ENCODE results near the gene RPL35.
A peak's percentile ranks its signal among the peaks of the same experiment; 100 is the strongest.

The RPL35 gene

DNA sequence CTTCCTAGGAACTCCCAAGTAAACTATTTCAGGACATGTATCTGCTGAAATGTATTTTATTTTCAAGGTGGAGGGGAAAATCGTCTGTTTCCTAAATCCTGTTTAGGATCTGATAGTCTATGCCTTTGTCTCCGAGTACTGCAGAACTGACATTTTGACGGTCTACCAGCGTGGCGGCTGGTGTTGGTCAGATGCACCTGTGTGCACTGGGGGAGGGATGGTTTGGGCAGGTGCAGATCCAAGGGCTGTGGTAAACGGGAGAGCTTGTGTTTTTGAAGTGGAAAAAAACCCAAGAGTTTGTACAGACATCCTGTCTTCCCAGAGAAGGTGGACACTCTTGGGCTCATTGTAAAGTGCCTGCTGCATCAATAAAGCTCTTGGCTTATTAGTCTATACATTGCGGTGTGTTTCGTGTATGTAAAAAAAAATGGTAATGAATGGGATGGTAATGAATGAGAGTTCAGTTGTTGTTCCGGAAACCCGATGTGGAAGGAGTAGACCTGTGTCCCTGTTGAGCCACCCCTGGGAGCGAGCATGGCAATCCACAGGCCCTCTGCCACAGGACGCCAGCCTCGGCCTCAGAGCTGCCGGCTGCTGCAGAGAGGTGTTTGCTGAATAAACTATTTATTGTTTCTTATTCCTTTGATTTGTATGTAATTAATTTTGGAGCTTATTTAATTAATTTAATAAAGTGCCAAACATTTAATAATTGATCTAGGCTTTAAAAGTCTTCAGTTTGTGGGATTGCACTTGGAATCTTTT lies 15.4 kb upstream of the RPL35 start:
- DNase-seq (ENCODE audit: low read depth, low spot score), result no peak

- no peak for DNase-seq (ENCODE audit: low read depth, low spot score)
Measured at GRCh38 chr9:124875501-124875900, 13.7 kb upstream of the RPL35 start.

DNA sequence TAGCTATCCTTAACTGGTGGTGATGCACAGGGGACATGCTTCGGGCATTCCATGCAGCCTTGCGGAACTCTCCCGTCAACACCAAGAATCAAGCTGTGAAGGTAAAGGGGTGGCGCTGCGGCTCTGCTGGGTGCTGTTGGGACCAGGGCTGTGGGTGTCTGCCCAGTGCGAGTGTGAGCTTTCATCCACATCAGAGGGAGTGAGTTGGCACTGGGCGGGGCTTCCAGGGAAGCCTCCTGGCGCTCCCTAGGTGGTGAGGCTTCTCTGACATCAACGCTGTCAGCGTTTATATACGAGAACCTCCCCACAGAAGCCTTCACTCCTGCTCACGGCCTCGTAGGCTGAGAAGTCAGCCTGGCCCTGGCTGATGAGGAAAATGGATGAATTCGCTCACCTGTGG lies 11.9 kb upstream of the RPL35 start:
- DNase-seq (ENCODE audit: low read depth, low spot score), result no peak

DNA sequence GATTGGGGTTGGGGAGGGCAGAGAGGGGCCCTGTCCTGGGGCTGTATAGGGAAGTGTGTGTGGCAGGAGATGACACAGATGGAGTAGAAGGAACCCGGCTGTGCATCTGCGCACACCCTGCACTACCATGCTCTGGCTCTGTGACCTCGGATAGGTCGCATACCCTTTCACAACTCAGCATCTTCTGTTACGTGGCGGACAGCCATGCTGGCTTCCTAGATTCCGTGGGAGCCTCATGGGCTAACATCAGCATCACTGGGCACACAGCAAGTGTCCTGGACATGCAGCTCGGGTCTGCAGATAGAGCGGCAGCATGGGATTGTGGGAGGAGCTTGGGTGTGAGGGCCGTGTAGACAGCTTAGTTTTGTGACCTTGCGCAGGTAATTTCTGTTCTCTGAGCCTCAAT lies 9.4 kb upstream of the RPL35 start:
- no peak for DNase-seq (ENCODE audit: low read depth, low spot score)

DNA sequence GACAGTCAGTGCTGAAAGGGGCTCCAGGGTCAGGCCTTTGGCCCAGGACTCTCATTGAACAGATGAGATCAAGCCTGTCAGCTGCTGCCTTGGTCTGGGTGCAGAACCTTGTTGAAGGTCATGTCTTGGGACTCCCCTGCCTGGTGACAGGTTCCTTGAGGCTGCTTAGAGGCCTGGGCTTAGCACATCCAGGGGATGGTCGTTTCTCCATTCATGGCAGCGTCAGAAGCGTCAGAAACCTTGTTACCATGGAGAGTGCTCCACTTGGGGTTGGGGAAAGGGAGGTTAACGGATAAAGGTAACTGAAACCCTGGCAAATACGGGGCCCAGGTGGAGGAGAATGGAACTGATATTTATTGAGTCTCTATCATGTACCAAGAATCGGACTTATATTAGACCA lies 9.0 kb upstream of the RPL35 start:
- DNase-seq (ENCODE audit: low read depth, low spot score), result no peak

DNA sequence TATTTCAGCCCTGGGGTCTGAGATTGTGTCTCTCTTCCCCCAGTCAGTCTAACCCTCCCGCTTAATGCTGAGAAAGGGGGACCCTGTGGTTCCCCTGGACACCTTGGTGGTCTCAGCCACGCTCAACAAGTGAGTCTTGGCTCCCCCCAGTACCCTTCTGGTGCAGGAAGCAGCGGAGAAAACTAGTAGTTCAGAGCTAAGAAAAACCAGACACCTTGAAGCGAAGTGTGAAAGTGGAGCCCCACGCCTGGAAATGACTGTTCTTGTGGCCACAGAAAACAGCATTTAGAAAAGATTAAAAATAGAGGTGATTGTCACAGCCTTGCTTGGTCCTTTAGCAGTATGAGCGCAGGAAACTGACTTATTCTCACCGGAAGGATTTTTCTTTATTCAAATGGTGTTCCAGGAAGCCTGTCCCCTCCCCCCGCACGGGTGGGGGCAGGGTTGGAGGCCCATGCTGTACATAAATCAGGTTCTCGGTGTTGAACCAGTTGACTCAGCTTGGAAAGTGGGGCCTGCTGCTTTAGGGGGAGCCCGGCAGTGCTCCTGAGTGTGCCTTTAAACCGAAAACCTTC lies 8.3 kb upstream of the RPL35 start:
- no peak for DNase-seq (ENCODE audit: low read depth, low spot score)

DNA sequence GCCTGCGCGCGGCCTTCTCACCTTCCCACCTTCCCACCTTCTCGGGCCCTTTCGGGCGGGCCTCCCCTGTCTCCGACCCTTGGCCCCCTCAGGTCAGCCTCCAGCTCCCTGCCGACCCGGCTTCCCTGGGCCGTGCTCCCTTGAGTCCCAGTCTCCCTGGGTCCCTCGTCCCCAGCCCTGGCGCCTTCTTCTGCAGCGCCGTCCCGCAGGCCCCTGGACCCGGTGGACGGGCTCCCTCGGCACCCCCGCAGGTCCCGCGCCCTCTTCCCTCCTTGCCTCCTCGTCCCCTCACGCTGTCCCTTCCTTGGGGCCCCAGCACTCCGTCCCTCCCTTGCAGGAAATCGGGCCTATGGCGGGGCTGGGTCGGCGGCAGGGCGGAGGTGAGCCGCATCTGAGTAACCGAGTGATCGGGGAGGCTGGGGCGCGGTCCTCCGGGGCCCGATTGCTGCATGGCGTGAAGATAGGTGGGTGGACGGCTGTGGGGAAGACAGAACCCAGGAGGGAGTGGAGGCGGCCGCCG lies 7.8 kb upstream of the RPL35 start:
- DNase-seq (ENCODE audit: low read depth, low spot score), result no peak

GRCh38 chr9:124868511-124869465 lies 7.0 kb upstream of the RPL35 start:
- DNase-seq (ENCODE audit: low read depth, low spot score), result peak; percentile 89

DNA sequence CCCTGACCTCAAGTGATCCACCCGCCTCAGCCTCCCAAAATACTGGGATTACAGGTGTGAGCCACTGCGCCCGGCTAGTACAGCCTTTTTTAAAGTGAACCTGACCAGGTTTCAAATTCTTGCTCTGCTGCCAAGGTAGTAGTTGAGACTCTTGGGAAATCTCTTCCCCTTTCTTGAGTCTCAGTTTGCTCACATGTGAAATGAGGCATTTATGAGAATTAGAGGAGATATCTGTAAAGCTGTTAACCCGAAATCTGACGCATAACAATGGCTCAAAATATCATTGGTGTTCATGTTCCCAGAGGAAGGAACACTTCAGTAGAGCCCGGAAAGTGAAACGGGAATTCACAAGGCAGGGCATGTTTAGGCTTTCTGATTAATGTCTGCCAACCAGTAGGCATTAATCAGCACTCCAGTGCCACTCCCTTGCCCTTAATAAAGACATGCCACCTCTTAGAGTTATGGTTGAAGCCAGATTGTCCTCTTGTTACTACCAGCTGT lies 1.7 kb upstream of the RPL35 start:
- DNase-seq (ENCODE audit: low read depth, low spot score), result no peak

DNA sequence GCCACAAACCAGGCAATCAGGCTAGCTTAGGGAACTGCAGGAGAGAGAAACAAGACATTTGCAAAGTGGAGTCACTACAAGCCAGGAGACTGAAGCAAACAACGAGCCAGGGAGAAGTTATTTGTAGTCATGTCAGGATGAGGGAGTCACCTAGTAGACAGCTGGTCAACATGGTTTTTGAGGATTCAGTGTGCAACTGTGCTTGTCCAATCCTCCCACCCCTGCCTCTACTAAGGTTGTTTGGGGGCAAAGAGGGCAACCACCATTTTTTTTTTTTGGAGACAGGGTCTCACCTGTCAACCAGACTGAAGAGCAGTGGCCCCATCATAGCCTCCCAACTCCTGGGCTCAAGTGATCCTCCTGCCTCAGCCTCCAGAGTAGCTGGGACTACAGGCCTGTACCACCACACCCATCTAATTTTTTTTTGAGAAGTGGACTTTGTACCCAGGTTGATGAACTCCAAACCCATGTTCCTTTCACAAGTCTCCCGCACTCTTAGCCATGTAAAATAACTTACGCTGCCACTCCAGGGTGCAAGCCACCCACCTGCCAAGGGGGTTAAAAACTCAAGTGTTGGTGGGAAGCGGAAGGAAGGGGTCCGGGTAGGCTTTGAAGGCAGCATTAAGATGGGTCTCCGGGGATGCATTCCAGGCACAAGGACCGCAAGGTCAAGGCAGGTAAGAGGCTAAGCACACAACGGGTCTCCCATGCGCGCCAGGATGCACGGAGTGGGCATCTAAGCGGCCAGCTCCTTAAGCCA lies 995 bp downstream of the RPL35 start:
- DNase-seq (ENCODE audit: low read depth, low spot score), result no peak

DNA sequence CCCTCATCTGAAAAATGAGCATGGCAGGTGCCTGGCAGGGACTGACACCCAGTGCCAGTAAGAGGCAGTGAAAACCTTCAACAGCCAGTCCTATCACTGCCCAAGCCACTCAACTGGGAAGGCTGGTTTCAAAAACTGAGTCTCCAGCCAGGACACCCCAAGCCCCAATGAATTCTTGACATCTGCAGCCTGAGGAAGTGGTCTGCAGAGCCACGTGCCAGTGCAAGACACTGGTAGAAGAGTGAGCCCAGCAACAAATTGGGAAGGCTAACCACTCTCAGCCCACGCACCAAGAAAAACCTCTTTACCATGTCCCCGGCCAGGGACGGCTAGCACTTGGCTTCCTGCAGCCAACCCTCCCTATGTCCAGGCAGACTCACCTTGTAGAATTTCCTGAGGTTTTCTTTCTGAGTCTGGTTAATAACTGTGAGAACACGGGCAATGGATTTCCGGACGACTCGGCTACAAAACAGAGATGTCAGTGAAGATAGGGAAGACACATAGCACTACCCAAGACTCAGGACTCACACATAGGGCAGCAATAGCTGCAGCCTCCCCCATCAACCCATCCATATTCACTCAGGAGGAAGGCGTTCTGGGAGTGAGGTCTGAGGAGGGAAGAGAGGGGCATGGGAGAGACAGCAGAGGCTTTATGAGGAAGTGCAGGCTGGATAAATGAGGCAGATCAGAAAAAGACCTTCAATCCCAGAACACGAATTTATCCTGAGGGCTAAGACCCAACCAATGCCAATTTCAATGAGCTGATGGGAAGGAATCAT lies 1.8 kb downstream of the RPL35 start:
- no peak for DNase-seq (ENCODE audit: low read depth, low spot score)

DNA sequence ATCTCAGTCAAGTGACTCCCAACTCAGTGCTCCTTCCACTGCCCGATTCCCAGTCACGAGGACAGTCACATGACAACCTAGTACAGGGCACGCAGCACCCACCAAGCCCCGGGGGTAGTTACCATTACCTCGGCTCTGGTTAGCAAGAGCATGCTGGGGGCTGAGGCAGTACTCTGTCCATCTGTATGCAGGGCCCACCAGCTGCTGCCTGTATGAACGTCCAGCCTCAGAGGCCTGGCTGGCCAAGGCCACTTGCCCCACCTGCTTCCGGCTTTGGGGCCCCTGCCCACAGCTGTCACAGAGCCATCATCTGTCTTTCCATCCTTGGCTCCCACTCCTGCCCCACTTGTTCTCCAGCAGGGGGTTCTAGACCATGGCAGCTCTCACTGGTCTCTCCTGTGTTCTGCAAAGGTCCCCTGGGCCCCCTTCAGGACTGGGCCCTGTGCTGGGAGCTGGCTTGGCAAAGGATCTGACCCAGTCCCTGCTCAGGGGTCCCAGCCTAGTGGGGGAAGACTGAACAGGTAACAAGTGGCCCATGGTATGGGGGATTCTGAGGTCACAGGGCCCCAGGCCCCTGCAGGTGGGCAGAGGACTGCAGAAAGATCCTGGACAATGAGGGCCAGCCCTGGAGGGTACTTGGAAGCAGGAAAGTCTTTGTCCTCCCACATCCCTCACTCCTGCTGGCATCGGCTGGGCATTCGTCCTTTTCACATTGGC lies 3.3 kb downstream of the RPL35 start:
- no peak for DNase-seq (ENCODE audit: low read depth, low spot score)

DNA sequence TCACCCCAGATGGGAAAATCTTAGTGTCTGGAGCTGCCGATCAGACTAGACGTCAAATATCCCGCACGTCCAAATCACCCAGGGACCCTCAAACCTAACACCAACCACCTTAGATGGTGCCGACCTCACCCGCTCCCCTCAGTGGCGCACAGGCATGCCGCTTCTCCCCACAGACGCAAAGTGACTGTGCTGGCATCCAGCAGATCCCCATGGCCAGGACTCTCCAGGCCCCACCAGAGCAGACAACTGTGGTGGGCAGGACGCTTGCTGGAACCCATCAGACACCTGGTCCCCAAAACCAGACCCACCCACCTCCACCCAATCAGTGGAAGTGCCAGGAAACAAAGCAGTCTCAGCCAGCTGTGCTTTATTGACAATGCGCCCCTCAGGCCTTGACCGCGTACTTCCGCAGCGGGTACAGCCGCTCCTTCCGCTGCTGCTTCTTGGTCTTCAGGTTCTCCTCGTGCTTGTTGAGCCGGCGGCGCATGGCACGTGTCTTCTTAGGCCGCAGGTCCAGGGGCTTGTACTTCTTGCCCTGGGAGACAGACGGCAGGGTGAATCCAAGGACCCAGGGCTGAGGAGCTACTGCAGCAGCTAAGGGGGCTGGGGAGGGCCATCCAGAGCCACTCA lies 4.1 kb downstream of the RPL35 start:
- no peak for DNase-seq (ENCODE audit: low read depth, low spot score)

DNA sequence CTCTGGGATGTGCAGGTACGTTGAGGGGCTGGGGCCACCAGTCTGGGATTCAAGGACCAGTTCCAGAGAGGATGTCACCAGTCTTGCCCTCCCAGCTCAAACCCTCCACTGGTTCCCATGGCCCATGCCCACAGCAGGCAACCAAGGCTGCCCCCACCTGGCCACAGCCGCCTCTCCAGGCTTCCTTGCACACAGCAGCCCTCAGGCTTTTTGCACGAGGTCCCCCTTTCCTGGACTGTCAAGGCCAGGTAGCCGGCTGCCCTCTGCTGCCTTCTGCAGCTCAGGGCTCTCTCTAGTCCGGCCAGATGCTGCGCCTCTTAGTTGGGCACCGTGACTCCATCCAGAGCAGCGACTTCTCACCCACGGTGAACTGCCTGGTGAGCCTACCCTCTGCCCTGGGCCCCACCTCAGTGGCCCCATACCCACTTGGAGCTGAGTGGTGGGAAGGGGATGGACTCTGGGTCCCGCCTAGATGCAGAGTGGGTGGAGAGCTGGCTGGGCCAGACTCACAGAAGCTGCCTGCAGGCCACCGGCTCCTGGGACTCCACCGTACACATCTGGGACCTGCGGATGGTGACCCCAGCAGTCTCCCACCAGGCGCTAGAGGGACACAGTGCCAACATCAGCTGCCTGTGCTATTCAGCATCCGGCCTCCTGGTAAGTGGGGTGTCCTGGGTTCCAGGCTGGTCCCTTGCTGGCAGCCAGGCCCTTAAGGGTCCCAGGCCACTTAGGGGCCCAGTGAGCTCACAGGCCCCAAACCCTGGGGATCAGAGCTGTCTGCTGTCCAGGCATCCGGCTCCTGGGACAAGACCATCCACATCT lies 5.6 kb downstream of the RPL35 start:
- peak; percentile 81 for DNase-seq (ENCODE audit: low read depth, low spot score)

DNA sequence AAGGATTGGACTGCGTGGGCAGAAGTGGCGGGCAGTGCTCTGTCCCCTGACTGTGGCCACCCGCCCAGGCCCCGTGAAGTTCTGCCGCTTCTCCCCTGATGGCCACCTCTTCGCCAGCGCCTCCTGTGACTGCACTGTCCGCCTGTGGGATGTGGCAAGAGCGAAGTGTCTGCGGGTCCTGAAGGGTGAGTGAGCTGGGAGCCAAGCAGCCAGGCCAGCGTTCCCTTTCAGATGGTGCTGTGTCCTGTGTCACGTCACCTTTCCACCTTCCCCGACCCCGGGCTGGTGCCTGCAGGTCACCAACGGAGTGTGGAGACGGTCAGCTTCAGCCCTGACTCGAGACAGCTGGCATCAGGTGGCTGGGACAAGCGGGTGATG lies 6.2 kb downstream of the RPL35 start:
- no peak for DNase-seq (ENCODE audit: low read depth, low spot score)

DNA sequence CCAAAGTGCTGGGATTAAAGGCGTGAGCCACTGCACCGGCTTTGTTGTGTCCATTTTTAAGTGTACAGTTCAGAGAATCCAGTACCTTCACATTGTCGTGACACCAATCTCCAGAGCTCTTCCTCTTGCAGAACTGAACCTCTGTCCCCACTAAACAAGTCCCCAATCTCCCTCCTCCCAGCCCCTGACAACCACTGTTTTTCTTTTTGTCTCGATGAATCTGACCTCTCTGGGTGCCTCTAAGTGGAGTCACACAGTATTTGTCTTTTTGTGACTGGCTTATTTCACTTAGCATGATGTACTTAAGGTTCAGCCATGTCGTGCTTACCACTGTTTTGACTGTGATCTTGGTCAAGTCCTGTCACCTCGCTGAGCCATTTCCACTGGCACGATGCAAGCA lies 6.9 kb downstream of the RPL35 start:
- no peak for DNase-seq (ENCODE audit: low read depth, low spot score)

DNA sequence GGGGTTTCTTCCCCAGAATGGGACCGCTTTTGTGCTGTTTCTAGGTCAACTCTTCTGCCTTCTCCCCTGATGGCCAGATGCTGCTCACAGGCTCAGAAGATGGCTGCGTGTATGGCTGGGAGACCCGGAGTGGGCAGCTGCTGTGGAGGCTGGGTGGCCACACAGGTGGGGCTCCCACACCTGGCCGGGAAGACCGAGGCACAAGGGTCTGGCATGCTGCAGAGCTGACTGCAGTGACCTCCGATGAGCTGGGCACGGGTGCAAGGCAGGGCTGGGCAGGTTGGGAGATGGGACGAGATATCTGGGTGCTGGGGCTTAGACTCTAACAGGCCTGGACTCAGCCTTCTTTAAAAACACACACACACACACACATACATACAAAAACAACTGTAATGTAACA lies 7.6 kb downstream of the RPL35 start:
- no peak for DNase-seq (ENCODE audit: low read depth, low spot score)

DNA sequence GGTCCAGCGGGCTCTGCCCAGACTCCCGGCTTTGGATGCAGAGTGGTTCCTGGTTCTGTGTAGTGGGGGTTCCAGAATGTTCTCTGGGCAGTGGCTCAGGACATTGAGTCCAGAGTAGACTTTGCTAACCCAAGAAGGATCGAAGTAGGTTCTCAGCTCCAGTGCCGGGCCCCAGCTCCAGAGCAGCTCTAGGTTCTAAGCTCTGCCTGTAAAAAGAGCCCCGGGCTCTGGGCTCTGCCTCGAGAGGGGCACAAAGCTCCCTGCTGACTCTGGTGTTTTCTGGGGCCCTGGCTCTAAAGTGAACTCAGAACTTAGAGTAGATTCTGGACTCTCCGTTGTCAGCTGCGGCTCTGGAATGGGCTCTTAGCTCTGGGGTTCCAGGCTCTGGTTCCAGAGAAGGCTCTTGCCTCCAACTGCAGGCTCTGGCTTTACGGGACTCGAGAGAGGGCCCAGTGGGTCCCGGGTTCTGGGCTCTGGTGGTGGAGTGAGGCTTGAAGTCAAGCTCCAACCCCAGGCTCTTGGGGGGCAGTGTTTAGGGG lies 8.1 kb downstream of the RPL35 start:
- no peak for DNase-seq (ENCODE audit: low read depth, low spot score)
